NCI-H2196 (cell line): Measurements from ENCODE around the gene CFL1.
"Not testable (repeated sequence)": the region's sequence is repeated elsewhere in the genome, so short reads cannot be mapped to it uniquely, and the experiment has no call there.

Source experiments
- DNase-seq: peaks from one replicate; lab custom pipeline; 2025; ENCODE audit not compliant: unreplicated experiment; lab: John Stamatoyannopoulos, UW

The CFL1 gene

DNA sequence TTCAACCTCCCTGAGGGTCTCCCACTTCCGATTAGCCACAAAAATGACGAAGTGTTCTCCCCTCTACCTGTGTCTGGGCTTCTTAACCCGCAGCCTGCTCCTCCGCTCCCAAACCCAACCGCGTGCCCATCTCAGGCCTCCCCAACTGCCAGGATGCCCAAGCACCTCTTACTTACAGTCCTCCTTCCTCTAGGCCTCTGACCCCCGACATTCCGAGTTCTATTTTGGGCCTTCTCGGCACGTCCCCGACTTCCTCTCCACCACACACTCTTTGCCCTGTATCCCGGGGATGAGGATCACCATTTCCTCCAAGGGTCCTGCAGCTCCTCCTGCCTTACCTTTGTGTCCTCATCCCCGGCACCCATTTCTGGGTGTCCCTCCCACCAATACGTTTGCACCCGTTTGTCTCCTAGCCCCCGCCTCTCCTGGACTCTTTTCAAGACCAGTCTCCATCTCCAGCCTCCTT lies 1.9 kb upstream of the CFL1 start:
- no peak for DNase-seq

DNA sequence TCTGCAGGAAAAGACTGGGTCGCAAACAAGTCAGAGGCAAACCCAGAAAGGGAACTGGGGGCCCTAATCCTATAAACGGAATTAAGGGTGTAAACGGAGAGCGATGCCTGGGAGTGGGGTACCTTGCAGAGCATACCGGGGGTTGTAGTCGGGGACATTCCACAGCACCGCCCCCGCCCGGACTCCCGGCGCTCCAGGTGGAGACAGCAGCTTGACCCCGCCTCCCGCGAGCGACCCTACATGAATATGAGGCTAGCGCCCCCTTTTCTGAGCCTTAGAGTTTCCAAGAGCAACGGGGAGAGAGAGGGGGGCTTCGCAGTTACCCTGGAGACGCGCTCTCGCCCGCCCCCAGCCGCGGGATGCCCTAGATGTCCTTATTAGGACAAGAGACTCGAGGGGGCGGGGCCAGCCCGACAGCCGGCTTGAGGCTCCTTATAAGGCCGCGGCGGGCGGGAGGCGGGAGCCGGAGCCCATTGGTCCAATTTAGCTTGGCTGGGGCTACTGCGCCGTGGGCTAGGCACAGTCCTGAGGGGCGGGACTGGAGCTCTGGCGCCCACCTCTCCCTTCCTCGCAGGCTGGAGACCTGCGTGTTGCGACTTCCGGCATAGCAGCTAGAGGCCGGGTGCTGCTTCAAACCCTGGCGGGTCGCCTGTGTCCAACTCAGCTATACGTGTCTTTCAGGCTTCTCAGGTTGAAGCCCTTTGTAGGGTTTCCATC lies 1.3 kb upstream of the CFL1 start:
- peak; percentile 100 for DNase-seq

DNA sequence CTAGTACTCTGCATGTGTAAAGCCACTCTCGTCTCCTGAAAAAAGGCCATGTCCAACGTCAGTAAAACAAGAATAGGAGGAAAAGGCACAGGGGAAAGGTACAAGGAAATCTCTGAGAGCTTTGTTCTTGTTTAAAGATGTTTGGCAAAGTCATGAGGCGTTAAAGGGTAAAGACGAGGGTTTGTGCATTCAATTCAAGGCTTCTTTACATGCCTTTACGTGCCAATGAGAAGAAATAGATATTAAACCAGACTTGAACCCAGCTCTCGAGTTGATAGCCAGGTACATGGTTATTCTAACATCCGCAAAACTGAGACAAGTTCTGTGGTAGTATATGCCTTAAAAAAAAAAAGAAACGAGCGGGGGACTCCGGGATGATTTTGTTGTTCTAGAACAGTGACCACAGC lies 704 bp upstream of the CFL1 start:
- peak; percentile 49 for DNase-seq

DNA sequence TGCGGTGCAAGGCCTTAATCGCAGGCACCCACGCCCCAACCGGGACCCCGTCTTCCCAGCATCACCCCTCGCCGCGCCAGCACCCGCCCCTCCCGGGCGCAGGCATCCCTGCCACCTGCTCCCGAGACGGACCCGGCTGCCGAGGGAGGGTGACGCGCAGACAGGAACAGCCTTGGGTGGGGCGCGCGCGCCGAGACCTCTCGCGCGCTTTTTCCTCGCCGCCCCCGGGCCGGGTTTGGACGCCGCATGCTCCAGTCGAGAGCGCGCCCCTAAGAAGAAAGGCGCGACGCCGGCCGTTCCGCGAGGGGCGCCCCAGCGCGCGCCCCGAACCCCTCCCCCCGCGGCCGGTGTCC lies 504 bp downstream of the CFL1 start:
- DNase-seq: no peak

DNA sequence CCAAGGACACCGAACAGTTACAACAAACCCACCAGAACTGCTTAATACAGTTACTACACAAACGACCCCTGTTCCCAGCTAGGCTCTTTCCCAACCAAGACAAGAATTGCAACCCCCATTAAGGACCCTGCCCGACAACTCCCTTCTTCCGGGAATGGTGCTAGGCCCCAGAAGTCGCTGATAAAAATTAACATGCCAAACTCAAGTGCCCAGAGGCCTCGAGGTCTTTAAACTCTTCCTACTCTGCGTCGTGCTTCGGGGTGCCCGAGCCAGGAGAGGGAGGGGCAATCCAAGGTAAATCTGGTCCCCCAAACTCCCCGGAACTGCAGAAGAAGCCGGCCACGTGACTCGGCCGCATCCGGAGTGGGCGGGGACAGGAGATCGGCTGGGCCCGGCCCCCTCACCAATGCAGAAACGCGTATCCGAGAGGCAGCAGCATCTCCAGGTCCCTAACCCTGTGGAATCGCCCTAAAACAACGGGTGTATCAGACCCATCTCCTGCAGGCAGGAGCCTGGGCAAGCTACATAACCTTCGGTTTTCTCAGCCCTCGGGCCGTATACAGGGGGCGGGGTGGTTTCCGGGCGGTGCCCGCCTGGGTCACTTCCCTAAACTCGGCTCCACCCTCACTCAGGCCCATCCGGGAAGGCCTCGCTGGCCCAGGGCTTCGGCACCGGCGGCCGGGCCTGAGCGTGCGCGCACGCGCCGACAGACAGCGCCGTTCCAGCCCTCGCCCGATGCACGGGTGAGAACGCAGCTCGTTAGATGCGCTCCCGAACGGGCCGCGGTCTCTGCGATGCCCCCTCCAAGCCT lies 1.1 kb downstream of the CFL1 start:
- peak; percentile 73 for DNase-seq

DNA sequence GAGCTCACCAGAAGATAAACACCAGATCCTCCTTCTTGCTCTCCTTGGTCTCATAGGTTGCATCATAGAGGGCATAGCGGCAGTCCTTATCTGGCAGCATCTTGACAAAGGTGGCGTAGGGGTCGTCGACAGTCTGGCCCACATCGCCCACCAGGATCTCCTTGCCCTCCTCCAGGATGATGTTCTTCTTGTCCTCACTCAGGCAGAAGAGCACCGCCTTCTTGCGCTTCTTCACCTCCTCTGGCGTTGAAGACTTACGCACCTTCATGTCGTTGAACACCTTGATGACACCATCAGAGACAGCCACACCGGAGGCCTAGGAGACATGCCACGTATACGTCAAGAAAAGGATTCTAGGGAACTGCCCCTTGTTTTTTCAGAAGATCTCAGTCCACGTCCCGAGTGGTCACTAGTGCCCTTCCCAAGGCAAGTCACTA lies 2.0 kb downstream of the CFL1 start:
- no peak for DNase-seq

DNA sequence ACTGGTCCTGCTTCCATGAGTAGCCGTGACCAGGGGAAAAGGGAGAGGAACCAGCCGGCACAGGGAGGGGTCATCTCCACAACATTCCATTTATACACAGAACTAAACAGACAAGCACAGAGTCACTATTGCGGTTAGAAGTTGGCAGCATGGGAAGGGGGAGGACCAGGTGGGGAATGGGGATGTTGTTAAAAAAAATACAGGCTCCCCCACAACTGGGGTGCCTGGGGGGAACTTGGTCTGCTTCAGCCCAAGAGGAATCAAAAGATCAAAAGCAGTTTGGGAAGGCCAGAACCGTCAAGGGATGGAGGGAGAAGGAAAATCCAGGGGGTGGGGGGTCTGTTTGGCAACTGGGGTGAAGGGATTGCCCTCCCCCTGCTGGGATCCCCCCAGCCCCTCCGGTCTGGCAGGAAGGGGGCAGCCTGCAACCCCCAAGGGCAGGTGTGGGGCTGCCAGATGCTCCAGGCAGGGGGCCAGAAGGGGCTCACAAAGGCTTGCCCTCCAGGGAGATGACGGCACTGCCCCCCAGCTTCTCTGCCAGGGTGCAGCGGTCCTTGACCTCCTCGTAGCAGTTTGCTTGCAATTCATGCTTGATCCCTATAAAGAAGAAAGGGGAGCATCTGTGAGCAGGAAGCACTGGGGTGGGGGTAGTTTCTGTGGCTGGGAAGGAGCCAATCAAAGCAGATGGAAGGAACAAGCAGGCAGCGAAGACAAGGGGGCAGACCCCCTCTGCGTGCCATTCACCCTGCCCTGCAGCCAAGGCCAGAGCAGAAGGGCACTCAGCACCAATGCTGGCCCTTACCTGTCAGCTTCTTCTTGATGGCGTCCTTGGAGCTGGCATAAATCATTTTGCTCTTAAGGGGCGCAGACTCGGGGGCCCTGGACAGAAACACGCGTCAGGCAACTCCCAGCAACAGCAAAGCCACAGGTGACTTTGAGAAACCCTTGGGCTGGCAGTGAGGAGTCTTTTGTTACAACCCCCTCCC lies 2.8 kb downstream of the CFL1 start:
- no peak for DNase-seq

DNA sequence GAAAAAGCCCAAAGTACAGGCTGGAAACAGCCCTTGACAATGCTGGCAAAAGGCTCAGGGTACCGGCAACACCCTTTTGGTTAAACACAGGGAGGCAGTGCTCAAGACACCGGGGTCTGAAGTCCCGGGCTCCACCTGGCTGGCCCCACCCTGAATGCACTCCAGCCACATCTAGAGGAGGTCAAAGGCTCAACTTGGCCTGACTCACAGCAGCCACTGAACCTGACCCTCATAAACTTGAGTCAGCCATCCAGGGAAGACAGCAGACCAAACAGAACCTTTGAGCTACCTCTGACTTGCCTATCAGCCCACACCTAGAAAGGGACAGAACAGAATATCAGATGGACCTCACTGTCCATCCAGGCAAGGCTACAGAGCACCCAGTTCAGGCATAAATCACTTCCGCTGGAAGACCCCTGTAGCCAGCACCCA lies 3.8 kb downstream of the CFL1 start:
- DNase-seq: no peak

DNA sequence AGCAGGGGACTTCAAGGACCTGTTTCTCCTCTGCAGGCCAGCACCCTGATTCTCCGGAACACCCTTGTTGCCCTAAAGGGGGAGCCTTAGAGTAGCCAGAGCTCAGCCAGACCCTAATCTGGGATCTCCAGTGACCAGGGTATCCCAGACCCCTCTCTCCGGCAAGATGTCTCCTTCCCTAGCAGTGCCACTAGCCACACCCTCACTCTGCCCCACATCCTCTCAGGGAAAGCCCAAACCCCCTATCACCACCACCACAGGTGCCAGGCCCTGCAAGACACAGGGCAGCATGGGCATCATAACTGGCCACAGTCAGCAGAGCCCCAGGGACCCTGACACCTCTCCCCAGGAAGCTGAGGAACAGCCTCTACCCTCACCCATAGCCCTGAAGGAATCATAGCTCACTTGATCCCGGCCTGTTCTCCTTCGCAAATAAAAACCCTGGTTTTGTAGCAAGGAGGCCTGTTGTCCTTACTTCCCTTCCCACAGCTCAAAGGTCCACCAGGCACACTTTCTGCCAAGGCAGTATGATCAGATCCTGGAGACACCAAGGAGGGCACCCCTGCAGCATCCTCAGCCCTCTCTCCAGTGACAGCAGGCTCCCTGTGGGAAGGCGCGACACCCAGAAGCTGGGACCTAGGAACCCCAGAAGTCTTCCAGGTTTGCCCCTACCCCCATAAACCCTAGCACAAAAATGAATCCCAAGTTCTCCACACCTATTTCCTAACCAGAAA lies 4.6 kb downstream of the CFL1 start:
- DNase-seq: no peak

DNA sequence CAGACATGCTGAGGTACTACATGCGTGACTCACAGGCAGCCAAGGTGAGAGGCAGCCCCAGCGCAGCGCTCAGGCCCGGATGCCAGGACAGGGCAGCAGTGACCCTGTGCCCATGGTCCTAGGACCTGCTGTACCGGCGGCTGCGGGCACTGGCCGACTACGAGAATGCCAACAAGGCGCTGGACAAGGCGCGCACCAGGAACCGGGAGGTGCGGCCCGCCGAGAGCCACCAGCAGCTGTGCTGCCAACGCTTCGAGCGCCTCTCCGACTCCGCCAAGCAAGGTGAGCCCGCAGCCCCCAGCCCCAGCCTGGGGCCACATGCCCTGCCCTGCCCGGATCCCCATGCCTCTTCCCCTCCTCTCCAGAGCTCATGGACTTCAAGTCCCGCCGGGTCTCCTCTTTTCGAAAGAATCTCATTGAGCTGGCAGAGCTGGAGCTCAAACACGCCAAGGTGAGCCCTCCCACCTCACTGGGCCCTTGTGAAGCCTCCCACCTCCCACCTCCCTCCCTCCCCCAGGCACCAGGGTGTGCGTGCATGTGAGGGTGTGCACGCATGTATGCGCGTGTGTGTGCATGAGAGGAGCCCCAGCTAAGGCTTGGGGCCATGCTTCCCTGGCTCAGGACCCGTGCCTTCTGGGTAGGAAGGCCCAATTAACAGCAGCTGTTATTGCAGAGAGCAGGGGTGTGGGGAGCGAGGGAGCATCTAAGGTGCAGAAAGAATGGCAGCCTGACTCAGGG lies 5.3 kb downstream of the CFL1 start:
- DNase-seq: no peak

DNA sequence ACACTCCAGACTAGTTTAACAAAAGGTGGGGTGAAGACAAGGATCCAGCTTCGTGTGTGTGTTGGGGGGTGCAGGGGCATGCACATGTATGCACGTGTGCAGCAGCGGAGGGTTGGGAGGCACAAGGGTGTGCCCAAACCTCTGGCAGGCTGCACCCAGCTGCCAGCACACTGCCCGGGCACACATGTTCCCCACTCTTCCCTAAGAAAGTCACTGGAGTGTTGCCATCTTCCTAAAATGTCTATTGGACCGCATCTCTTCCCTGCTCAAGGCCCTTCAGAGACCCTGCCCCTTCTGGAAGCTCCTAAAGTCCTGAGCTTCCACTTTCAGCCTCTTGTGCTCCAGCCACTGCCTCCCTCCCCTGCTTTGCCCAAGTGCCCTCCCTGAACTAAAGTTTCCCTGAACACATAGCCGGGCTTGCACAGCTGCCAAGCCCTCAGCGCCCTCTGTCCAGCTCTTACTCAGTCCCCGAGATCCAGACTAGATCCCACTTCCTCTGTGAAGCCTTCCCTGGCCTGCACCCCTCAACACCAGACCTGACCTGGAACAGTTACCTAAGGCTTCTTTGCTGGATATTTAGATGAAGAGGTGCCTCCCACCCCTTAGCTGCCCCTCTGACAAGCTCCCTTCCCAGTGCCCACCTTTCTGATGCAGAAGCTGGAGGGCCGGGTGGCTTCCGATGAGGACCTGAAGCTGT lies 6.0 kb downstream of the CFL1 start:
- no peak for DNase-seq

DNA sequence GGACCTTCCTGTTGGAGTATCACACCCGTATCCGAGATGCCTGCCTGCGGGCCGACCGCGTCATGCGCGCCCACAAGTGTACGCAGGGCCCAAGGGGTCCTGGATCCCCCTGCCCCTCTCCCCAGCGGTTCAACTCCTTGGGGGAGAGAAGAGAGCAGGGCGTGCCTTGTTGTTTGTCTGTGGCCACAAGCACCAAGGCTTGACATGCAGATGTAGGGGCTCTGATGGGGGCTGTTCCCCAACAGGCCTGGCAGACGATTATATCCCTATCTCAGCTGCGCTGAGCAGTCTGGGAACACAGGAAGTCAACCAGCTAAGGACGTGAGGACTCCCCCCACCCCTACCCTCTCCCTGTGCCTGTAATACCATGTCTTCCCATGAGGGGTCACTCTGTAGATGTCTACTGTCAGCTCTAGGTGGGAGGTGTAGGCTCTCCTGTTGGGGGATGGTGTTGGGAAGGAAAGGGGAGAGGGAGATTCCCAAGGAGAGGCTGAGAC lies 6.8 kb downstream of the CFL1 start:
- DNase-seq: no peak

DNA sequence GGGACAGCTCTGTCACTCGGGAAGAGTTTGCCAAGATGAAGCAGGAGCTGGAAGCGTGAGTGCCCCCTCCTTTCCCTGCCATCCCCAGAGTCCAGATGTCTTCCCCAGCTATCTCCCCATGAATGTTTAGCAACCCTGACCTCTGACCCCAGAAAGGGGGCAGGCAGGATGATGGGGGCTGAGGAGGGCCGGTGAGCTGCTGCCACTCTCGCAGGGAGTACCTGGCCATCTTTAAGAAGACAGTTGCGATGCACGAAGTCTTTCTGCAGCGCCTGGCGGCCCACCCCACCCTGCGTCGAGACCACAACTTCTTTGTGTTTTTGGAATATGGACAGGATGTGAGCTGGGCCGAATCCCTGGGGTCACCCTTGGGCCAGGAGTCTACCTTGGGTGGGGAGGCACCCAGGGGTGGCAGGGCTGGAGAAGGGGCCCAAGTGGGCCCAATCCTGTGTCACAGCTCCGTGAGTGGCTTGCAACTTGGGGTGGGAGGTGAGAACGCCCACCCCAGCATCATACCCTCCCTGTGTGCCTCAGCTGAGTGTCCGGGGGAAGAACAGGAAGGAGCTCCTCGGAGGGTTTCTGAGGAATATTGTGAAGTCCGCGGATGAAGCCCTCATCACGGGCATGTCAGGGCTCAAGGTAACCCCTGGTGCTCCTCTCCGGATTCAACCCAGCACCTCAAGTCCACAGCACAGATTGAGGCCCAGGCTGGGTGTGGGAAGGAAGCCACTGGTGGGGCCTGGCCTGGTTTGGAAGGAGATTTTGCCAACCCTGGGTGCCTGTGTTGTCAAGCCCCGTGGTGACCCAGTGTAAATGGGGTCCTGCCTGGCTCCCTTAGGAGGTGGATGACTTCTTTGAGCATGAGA lies 7.5 kb downstream of the CFL1 start:
- DNase-seq: no peak

DNA sequence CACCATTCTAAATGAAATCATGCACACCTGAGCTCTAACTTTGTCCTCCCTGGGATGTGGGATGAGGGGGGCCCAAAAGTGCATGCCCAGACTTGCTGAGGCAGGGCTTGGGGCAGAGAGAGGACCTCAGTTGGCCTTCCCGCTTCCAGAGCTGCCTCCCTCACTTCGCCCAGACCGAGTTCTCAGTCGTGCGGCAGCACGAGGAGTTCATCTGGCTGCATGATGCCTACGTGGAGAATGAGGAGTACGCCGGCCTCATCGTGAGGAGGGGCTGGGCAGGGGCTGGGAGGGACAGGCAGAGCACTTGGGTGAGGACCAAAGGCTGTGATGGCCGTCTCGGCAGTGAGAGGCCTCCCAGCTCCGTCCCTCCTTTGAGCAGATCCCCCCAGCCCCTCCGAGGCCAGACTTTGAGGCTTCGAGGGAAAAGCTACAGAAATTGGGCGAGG lies 8.2 kb downstream of the CFL1 start:
- DNase-seq: no peak

DNA sequence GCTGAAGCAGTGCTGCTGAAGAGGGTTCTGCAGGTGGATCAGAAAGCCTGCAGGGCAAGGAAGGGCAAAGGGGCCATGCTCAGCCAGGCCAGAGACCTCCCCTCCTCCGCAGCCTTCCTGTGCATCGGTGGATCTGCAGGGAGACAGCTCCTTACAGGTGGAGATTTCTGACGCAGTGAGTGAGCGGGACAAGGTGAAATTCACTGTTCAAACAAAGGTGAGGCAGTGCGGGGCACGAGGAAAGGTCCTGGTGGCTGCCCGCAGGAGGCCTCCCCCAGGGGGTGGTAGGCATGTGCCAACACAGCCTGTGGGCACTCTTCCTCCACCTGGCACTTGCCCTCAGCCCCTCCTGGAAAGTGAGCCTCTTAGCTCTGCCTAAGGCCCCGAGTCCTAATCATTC lies 8.6 kb downstream of the CFL1 start:
- no peak for DNase-seq

DNA sequence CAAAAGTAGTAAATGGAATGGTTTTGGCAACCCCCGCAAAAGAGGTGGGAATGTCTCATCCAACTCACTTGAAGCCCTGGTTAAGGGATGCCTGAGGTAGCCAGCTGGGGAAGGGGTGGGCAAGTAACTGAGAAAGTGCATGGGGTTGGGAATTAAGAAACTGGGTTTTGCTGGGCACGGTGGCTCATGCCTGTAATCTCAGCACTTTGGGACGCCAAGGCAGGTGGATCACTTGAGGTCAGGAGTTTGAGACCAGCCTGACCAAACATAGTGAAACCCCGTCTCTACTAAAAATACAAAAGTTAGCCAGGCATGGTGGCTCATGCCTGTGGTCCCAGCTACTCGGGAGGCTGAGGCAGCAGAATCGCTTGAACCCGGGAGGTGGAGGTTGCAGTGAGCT lies 9.3 kb downstream of the CFL1 start:
- not testable (repeated sequence) for DNase-seq

DNA sequence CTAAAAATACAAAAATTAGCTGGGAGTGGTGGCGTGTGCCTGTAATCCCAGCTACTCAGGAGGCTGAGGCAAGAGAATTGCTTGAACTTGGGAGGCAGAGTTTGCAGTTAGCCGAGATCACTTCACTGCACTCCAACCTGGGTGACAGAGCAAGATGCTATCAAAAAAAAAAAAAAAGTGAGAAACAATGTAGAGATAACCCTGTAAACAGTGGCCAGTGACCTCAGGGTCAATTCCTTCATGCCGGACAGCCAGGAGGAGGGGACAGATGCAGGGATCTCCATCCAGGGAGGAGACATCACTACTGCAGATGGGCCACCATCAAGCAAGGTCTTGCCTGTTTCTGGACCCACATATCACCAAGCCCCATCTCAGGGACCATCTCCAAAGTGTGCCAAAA lies 10.2 kb downstream of the CFL1 start:
- no peak for DNase-seq

DNA sequence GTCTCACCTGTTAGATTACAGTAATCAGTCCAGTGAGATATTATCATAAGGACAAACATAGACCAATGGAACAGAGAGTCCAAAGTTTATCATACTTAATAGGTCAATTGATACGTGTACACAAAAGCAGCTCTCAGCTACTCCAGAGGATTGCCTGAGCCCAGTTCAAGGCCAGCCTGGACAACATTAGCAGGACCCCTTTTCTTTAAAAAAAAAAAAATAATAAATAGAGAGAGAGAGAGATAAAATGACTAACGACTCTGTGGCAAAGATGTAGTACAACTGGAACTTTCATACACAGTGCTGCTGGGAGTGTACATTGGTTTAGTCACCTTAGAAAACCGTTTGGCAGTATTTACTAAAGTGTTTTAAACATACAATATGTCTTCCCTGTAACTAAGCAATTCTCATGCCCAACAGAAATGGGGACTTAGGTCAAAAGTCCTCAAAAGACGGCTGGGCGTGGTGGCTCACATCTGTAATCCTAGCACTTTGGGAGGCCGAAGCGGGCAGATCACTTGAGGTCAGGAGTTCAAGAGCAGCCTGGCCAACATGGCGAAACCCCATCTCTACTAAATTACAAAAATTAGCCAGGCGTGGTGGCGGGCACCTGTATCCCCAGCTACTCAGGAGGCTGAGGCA lies 13.6 kb downstream of the CFL1 start:
- DNase-seq: no peak
